Activated naive CD4-positive, alpha-beta T cell treated with anti-CD3 and anti-CD28 coated beads for 36 hours (primary cell): ENCODE results near the gene PHPT1. TPM values are rescaled to one million over a fixed set of nuclear protein-coding genes. Genes with fewer than 3 reads are reported as not detected.
"Not testable (repeated sequence)": the region's sequence is repeated elsewhere in the genome, so short reads cannot be mapped to it uniquely, and the experiment has no call there.

Experiments
- CTCF ChIA-PET: fragments of 350-600 bp; sonication (Branson Sonifier 250); formaldehyde crosslinking; loops from one replicate; lab custom pipeline; 2021; ENCODE audit warnings: antibody characterized with exemption; lab: Charles Lee
- DNase-seq: peaks from one replicate; pipeline ENCODE4 v3.0.0-alpha.2; 2020
- H3K27ac Mint-ChIP-seq: one replicate; pipeline ENCODE4 v1.8.0; 2021; ENCODE audit warnings: mild to moderate bottlenecking, mixed read lengths
- H3K27me3 Mint-ChIP-seq: one replicate; pipeline ENCODE4 v1.8.0; 2021; ENCODE audit warnings: low read depth, mixed read lengths
- H3K36me3 Mint-ChIP-seq: one replicate; pipeline ENCODE4 v1.8.0; 2021; ENCODE audit warnings: low read depth, mixed read lengths
- H3K4me1 Mint-ChIP-seq: one replicate; pipeline ENCODE4 v1.8.0; 2021; ENCODE audit warnings: low read depth, mixed read lengths
- H3K4me3 Mint-ChIP-seq: one replicate; pipeline ENCODE4 v1.8.0; 2021; ENCODE audit warnings: mild to moderate bottlenecking, moderate library complexity, mixed read lengths
- H3K9me3 Mint-ChIP-seq: one replicate; pipeline ENCODE4 v1.8.0; 2021; ENCODE audit warnings: mixed read lengths
- intact Hi-C: fragments of 100-400 bp; cut with micrococcal nuclease; formaldehyde crosslinking; loops from one replicate; pipeline ENCODE4 v1.15.1; 2023
- total RNA-seq, 2 experiments: library from RNA; stranded (reverse); gene quantifications; one replicate each; pipeline ENCODE4 v1.2.3, GENCODE V29; 2021

The PHPT1 gene
- total RNA-seq, 2 experiments from 2014 or later: 110 to 116 TPM

DNA sequence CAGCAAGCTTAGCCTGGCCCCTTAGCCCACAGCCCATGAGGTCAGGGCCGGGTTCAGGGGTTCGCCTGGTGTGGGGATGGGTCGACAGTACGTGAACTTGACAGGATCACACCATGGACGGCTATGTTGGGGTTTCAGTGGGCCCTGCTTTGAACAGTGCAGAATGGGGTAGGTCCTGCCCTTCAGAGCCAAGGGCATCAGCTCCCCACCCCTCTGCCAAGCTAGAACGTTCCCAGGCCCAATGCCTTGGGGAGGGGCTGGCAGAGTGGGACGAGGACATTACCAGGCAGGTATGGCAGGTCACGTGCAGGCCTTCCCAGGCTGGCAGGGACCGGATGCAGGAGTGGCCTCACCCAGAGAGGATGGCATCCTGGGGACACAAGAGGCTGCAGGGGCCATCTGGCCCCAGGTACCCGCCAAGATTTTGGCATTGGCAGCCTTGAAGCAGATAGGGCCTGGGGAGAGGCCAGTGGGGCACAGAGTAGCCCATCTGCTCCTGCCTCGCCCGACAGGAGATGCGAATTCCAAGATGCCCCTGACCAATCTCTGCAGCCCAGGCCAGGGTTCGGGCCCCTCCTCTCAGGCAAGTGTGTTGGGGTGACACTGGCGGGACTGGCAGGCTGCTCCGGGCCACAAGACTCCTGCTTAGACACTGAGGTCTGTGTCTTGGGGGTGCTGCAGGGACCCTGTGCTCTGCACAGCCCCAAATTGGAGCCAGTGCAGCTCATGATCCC is 7.4 kb upstream of the PHPT1 start:
- not testable (repeated sequence) for H3K27ac Mint-ChIP-seq, H3K27me3 Mint-ChIP-seq, DNase-seq, H3K9me3 Mint-ChIP-seq, H3K36me3 Mint-ChIP-seq
- intact Hi-C loops: loop anchor here (1.0 to 2.0 kb wide), 4 partner anchors 44 to 193 kb away; partner anchors contain the start of genes FBXW5, PAXX and TRAF2
- H3K4me3 Mint-ChIP-seq: peak overlapping the region; percentile 68
- peaks cover 14% of the 10 kb centered on the region for H3K4me1 Mint-ChIP-seq
- CTCF ChIA-PET: interaction anchor here (0.6 to 3.0 kb wide), 21 partner anchors 20 to 226 kb away, joined by 3 to 12 read pairs (median 4); partner anchors contain the start of gene RABL6

DNA sequence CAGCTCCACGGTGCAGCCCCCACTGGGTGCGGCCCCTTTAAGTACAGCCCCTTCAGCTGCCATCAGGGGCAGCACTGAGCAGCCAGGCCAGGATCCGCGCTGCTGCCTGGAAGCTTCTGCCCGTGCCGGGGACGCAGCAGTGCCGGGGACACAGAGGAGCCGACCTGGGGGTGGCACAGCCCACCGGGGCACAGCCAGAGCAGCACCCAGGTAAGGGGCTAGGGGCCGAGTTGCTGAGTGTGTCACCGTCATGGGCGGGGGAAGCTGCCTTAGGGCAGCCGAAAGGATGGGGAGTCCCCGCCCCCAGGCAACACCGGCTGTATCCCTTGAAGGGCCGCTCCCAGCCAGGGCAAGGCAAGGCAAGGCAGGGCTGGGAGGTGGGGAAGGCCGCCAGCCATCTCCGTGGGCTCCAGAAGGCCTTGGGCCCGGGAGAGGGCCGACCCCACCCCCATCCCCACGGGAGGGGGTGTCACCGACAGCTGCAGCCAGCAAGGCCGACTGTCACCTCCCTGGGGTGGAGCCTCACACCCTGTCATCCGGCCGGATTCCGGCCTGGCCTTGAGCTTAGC is 6.7 kb upstream of the PHPT1 start, which contains the start of gene AJM1:
TSS of gene AJM1 (plus strand) at position 99 of the 569 bp plus-strand sequence. CDS start 1,937 bp downstream, outside the sequence.
- H3K9me3 Mint-ChIP-seq, H3K36me3 Mint-ChIP-seq, H3K27ac Mint-ChIP-seq: not testable (repeated sequence)
- intact Hi-C loops: loop anchor here (1.0 to 2.0 kb wide), 4 partner anchors 44 to 192 kb away; partner anchors contain the start of genes FBXW5, PAXX and TRAF2
- Mint-ChIP-seq H3K4me1 (peaks cover 16% of the 10 kb centered on the region), H3K4me3 (peak within 1 kb of the TSS; percentile 68), H3K27me3 (peaks cover 12% of the 10 kb centered on the region)
- CTCF ChIA-PET: interaction anchor here (0.5 to 3.0 kb wide), 25 partner anchors 20 to 225 kb away, joined by 3 to 12 read pairs (median 4); partner anchors contain the start of gene RABL6
- DNase-seq: peak; percentile 81

DNA sequence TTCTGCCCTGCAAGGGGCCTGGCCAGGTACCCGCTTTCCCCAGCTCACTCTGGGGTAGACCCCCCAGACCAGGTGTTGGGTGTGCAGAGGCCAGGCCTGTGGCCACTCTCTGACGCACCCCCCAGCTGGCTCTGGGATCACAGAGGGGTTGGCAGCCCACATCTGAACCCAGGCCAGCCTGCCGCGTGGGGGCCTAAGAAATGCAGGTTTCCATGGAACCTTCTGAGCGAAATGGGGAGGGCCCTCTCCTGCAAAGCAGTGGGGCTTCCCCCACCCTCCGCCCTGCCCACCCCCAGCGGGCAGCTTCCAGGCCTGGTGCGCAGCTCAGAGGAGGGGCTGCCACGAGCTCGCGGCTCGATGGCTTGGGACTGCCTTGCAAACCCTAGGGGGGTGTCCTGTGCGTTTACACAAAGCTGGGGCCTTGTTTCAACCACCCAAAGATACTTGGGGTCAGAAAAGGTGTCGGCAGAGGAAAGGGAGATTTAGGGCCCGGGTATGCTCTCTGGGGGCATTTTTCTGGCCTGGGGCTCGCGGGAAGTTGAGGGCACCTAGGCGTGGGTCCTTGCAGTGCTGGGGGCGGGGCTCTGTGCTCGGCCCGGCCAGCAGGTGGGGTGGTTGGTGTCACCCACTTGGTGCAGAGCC is 5.9 kb upstream of the PHPT1 start:
- CTCF ChIA-PET: interaction anchor here (0.7 to 3.0 kb wide), 18 partner anchors 9 to 192 kb away, joined by 3 to 12 read pairs (median 4); partner anchors contain the start of genes FBXW5 and RABL6
- not testable (repeated sequence) for H3K9me3 Mint-ChIP-seq, H3K27ac Mint-ChIP-seq, DNase-seq, H3K36me3 Mint-ChIP-seq
- Mint-ChIP-seq H3K4me3 (peak overlapping the region; percentile 24), H3K27me3 (peaks cover 18% of the 10 kb centered on the region), H3K4me1 (peaks cover 19% of the 10 kb centered on the region)
- intact Hi-C loops: loop anchor here (2.0 kb wide), 2 partner anchors 150 to 192 kb away; partner anchors contain the start of gene PAXX

DNA sequence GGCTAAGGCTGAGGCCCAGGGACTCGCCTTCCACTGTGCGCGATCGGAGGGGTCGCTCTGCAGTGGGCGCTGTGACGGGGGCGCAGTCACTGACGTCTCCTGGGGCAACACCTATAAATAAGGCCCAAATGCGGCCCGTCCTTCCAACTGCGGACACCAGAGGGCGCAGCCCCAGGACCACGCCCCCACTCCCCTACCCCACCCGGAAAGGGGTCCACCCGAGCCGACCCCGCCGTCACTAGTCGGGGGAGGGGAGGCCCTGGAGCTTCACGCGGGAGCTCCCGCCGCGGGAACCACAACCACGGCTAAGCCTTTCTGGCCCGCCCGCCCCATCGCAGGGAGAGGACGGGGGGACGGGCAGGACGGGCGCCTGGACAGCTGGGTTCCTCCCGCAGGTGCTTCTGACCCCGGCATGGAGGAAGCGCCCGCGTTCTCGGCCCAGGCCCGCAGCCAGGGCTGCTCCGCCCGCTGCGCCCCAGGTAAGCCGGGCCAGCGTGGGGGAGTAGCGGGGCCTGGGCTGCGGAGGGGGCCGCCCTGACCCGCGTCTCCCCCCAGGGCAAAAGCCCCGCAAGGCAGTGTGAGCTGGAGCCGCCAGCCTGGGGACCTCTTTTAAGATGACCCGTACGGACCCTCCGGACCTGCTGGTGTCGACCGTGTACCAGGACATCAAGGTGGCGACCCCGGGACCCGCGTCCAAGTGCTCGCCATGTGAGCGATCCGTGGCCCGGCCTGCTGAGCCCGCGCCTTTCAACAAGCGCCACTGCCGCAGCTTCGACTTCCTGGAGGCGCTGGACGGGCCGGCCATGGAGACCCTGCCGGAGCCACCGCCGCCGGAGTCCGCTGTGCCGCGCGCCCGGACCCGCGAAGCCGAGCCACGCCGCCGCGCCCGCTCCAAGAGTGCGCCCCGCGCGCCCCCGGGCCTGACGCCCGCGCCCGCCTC is 5.1 kb upstream of the PHPT1 start:
- peaks cover 18% of the 10 kb centered on the region for H3K27me3 Mint-ChIP-seq
- not testable (repeated sequence) for H3K36me3 Mint-ChIP-seq, H3K27ac Mint-ChIP-seq, H3K9me3 Mint-ChIP-seq
- H3K4me1 Mint-ChIP-seq: peaks cover 19% of the 10 kb centered on the region
- H3K4me3 Mint-ChIP-seq: peak overlapping the region; percentile 24
- DNase-seq: peak; percentile 66
- intact Hi-C loops: loop anchor here (2.0 kb wide), 2 partner anchors 149 to 191 kb away; partner anchors contain the start of gene PAXX
- CTCF ChIA-PET: interaction anchor here (0.7 to 3.0 kb wide), 10 partner anchors 10 to 191 kb away, joined by 3 to 10 read pairs (median 5); partner anchors contain the start of genes FBXW5 and RABL6

DNA sequence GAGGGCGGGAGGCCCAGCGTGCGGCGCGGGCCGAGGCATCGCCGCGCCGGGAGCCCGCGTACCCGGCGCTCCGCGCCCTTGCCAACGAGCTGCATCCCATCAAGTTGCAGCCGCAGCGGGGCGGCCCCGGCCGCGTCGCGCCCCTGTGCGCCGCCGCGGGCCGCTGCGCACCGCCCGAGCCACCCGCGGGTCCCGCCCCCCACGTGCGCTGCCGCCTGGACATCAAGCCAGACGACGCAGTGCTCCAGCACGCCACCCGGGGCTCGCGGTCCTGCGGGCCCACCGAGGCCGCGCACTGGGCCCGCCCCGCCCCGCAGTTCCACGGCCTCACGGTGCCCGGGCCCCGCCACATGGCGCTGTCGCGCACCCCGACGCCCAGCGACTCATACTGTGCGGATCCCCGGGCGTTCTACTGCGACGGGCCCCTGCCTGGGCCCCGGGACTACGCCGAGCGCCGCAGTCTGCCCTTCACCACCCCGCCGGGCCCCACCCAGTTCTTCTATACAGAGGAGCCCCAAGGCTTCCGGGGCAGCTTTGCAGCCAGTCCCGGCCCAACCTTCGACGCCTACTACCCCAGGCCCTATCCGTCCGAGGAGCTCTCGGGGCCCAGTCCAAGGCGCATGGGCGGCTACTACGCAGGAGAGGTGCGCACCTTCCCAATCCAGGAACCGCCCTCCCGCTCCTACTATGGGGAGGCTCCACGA is 4.3 kb upstream of the PHPT1 start:
- Mint-ChIP-seq H3K9me3 (no peaks in the 10 kb centered on the region), H3K4me3 (no peak overlapping the region), H3K36me3 (peaks cover 3% of the 10 kb centered on the region), H3K4me1 (peaks cover 21% of the 10 kb centered on the region), H3K27ac (no peak overlapping the region), H3K27me3 (peaks cover 18% of the 10 kb centered on the region)
- intact Hi-C loops: no loop called here
- CTCF ChIA-PET: interaction anchor here (1.1 to 2.0 kb wide), 3 partner anchors 23 to 190 kb away, joined by 3 to 7 read pairs (median 5); no protein-coding TSS in a partner anchor
- DNase-seq: no peak

DNA sequence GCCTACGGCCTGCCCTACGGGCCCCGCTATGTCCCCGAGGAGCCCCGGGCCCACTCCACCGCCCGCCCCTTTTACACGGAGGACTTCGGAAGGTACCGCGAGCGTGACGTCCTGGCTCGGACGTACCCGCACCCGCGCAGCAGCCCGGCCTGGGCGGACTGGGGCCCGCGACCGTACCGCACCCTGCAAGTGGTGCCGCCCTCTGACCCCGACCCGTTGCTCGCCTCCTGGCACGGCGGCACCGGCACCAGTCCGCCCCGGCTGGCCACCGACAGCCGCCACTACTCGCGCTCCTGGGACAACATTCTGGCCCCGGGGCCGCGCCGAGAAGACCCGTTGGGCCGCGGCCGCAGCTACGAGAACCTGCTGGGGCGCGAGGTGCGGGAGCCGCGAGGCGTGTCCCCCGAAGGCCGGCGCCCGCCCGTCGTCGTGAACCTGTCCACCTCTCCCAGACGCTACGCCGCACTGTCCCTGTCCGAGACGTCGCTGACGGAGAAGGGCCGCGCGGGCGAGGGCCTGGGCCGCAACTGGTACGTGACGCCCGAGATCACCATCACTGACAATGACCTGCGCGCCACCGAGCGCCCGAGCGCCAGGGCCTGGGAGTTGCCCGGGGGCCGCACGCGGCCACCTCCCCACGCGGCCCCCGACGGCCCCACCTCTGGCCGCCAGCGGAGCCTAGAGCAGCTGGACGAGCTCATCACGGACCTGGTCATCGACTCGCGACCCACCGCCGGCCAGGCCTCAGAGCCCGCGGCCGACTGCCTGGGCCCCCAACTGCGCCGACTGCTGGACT is 3.5 kb upstream of the PHPT1 start:
- peaks cover 18% of the 10 kb centered on the region for H3K27me3 Mint-ChIP-seq
- intact Hi-C loops: no loop called here
- no peaks in the 10 kb centered on the region for H3K9me3 Mint-ChIP-seq
- peaks cover 2% of the 10 kb centered on the region for H3K36me3 Mint-ChIP-seq
- H3K4me3 Mint-ChIP-seq: no peak overlapping the region
- CTCF ChIA-PET: interaction anchor here (2.0 kb wide), 1 partner anchor 189 kb away, joined by 7 read pairs; no protein-coding TSS in a partner anchor
- no peak overlapping the region for H3K27ac Mint-ChIP-seq
- no peak for DNase-seq
- H3K4me1 Mint-ChIP-seq: peaks cover 23% of the 10 kb centered on the region

DNA sequence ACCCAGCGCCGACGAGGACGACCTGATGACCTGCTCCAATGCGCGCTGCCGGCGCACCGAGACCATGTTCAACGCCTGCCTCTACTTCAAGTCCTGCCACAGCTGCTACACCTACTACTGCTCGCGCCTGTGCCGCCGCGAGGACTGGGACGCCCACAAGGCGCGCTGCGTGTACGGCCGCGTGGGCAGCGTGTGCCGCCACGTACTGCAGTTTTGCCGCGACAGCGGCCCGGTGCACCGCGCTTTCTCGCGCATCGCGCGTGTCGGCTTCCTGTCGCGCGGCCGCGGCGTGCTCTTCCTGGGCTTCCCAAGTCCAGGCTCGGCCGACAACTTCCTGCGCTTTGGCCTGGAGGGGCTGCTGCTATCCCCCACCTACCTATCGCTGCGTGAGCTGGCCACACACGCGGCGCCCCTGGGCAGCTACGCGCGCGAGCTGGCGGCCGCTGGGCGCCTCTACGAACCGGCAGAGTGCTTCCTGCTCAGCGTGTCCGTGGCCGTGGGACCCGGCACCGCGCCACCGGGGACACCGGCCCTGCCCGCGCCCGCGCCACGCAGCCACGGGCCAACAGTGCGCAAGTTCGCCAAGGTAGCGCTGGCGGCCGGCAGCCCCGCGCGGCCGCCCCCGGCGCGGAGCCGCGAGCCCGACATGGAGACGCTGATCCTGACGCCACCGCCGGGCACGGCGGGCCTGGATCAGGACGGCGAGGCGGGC is 2.7 kb upstream of the PHPT1 start:
- H3K27ac Mint-ChIP-seq: no peak overlapping the region
- peaks cover 2% of the 10 kb centered on the region for H3K36me3 Mint-ChIP-seq
- H3K9me3 Mint-ChIP-seq: no peaks in the 10 kb centered on the region
- H3K4me1 Mint-ChIP-seq: peaks cover 23% of the 10 kb centered on the region
- CTCF ChIA-PET: interaction anchor here (0.7 to 1.9 kb wide), 3 partner anchors 26 to 181 kb away, joined by 3 to 6 read pairs (median 5); no protein-coding TSS in a partner anchor
- no peak for DNase-seq
- H3K4me3 Mint-ChIP-seq: peak overlapping the region; percentile 21
- intact Hi-C loops: loop anchor here (1.0 kb wide), 1 partner anchor 59 kb away; no protein-coding TSS in a partner anchor
- peaks cover 18% of the 10 kb centered on the region for H3K27me3 Mint-ChIP-seq

DNA sequence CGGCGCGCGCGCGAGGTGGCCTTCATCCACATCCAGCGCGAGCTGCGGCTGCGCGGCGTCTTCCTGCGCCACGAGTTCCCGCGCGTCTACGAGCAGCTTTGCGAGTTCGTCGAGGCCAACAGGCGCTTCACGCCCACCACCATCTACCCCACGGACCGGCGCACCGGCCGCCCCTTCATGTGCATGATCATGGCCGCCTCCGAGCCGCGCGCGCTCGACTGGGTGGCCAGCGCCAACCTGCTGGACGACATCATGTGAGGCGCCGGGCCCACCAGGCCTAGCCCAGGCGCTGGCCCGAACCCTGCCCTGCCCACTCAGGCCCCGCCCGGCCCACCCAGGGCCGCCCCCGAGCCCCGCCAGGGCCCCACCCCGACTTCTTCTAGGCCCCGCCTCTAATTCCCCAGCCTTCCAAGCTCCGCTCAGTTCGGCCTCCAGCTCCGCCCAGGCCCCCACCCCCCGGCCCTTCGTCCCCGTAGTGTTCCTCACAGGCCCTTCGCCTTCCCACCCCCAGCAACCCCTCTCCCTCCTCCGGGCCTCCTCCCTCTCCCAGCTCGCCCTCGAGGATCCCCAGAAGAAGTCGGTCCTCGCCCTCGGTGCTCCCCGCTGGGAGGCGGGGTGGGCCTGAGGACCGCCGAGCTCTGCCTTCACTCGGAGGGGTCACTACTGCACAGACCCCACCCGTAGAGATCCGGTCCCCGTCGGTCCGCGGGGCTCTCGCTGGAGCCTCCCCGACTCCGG is 2.0 kb upstream of the PHPT1 start:
- CTCF ChIA-PET: interaction anchor here (0.7 to 1.9 kb wide), 3 partner anchors 27 to 180 kb away, joined by 3 to 6 read pairs (median 5); no protein-coding TSS in a partner anchor
- intact Hi-C loops: loop anchor here (1.0 kb wide), 1 partner anchor 60 kb away; no protein-coding TSS in a partner anchor
- H3K27ac Mint-ChIP-seq: peak overlapping the region; percentile 59
- peak; percentile 32 for DNase-seq
- peaks cover 20% of the 10 kb centered on the region for H3K4me1 Mint-ChIP-seq
- peaks cover 18% of the 10 kb centered on the region for H3K27me3 Mint-ChIP-seq
- H3K36me3 Mint-ChIP-seq: peaks cover 2% of the 10 kb centered on the region
- H3K4me3 Mint-ChIP-seq: peak overlapping the region; percentile 93
- H3K9me3 Mint-ChIP-seq: no peaks in the 10 kb centered on the region

DNA sequence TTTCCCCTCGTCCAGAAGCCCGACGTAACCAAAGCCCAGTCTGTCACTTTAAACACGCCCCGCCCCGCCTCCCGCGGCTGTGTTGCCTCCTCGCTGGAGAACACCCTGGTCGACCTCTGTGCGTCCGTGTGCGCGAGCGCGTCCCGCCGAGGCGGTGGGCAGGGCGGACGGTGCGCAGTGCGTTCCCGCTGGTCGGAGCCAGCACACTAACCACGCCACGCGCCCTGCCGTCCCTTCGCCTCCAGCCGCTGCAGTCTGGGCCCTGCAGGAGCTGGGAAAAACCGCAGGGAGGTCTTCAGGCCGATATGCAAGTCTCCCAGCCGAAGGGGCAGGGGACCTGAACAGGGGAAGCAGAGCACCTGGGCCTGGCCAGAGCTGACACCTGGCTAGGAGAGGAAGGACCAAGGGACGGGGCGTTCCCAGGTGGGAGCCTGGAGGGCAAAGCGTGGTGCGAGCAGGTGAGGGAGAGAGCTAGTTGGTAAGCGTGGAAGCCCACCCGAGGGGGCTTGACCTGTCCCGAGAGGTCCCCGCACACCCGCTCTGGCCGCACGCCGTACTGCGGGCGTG is 1.3 kb upstream of the PHPT1 start:
- Mint-ChIP-seq H3K27me3 (peaks cover 18% of the 10 kb centered on the region), H3K36me3 (peaks cover 2% of the 10 kb centered on the region), H3K27ac (peak overlapping the region; percentile 59), H3K9me3 (no peaks in the 10 kb centered on the region), H3K4me3 (peak overlapping the region; percentile 93), H3K4me1 (peaks cover 18% of the 10 kb centered on the region)
- intact Hi-C loops: loop anchor here (1.0 to 2.0 kb wide), 2 partner anchors 41 to 61 kb away; partner anchors contain the start of gene RABL6
- peak; percentile 87 for DNase-seq
- CTCF ChIA-PET: interaction anchor here (1.8 to 1.9 kb wide), 2 partner anchors 54 to 179 kb away, joined by 5 to 6 read pairs; no protein-coding TSS in a partner anchor
